HG03175 (cell line): Measurements from ENCODE around the gene HSDL2.
"Not testable (repeated sequence)": the region's sequence is repeated elsewhere in the genome, so short reads cannot be mapped to it uniquely, and the experiment has no call there.

Source experiments
- ATAC-seq: cut with Tn5 transposase; IDR thresholded peaks from one replicate; pipeline ENCODE4 v1.9.1; 2021; ENCODE audit warnings: mild to moderate bottlenecking, moderate library complexity; ENCODE audit not compliant: unreplicated experiment

Gene HSDL2

GRCh38 chr9:112393146-112393545, 13.2 kb downstream of the HSDL2 start:
- ATAC-seq: not testable (repeated sequence)

- ATAC-seq: no peak
Observed at GRCh38 chr9:112396416-112396815, 16.5 kb downstream of the HSDL2 start.

GRCh38 chr9:112396872-112397271, 17.0 kb downstream of the HSDL2 start:
- ATAC-seq: no peak

GRCh38 chr9:112401175-112401815, 21.4 kb downstream of the HSDL2 start:
- no peak for ATAC-seq

GRCh38 chr9:112403614-112404201, 23.8 kb downstream of the HSDL2 start:
- no peak for ATAC-seq

- no peak for ATAC-seq
Observed at GRCh38 chr9:112404508-112404932, 24.6 kb downstream of the HSDL2 start.

- ATAC-seq: no peak
Observed at GRCh38 chr9:112408275-112408674, 28.4 kb downstream of the HSDL2 start.

GRCh38 chr9:112408819-112409218, 28.9 kb downstream of the HSDL2 start:
- no peak for ATAC-seq

GRCh38 chr9:112409758-112410157, 29.9 kb downstream of the HSDL2 start:
- no peak for ATAC-seq

- ATAC-seq: no peak
Observed at GRCh38 chr9:112411626-112412027, 31.7 kb downstream of the HSDL2 start.

- ATAC-seq: not testable (repeated sequence)
Observed at GRCh38 chr9:112413728-112414127, 33.8 kb downstream of the HSDL2 start.

- ATAC-seq: no peak
Observed at GRCh38 chr9:112420208-112420607, 40.3 kb downstream of the HSDL2 start.

- no peak for ATAC-seq
Observed at GRCh38 chr9:112421771-112422222, 41.9 kb downstream of the HSDL2 start.

GRCh38 chr9:112422417-112423148, 42.7 kb downstream of the HSDL2 start:
- ATAC-seq: no peak

- ATAC-seq: no peak
Observed at GRCh38 chr9:112430006-112430522, 50.2 kb downstream of the HSDL2 start.

GRCh38 chr9:112433499-112434392, 53.8 kb downstream of the HSDL2 start:
- ATAC-seq: no peak

- no peak for ATAC-seq
Observed at GRCh38 chr9:112434487-112434886, 54.6 kb downstream of the HSDL2 start.

- no peak for ATAC-seq
Observed at GRCh38 chr9:112437406-112437805, 57.5 kb downstream of the HSDL2 start.

GRCh38 chr9:112439171-112439570, 59.3 kb downstream of the HSDL2 start:
- no peak for ATAC-seq

GRCh38 chr9:112439825-112440224, 59.9 kb downstream of the HSDL2 start:
- ATAC-seq: no peak

- ATAC-seq: no peak
Observed at GRCh38 chr9:112443200-112443599, 63.3 kb downstream of the HSDL2 start.
